Right lobe of liver (tissue), 6 donors: ENCODE results near the gene YTHDF2. TPM values are rescaled to one million over a fixed set of nuclear protein-coding genes. Genes with fewer than 3 reads are reported as not detected.

ENCODE experiments used
- ATAC-seq, 4 donors: fragments of 200-7000 bp; cut with Tn5 transposase; one replicate each; pipeline ENCODE4 v1.9.1; 2020; ENCODE audit warnings: mild to moderate bottlenecking in 4 of 4, moderate library complexity in 4 of 4
- DNase-seq, 3 donors: peaks; one replicate each; pipeline ENCODE4 v3.0.0-alpha.2; 2020
- H3K27ac ChIP-seq, 3 donors: fragments of 200-600 bp; one replicate each; pipeline ENCODE4 v1.8.0; 2022
- H3K27me3 ChIP-seq, 2 donors: fragments of 200-600 bp; one replicate each; pipeline ENCODE4 v1.8.0; 2022
- H3K36me3 ChIP-seq, 4 donors: fragments of 200-600 bp; sonication (generic) in 1 of 4; one replicate each; pipeline versions ENCODE4 v1.5.1 to v1.8.0; 2017 to 2022; ENCODE audit warnings: control low read depth in 1 of 4
- H3K4me1 ChIP-seq, 4 donors: fragments of 200-600 bp; sonication (generic) in 1 of 4; one replicate each; pipeline versions ENCODE4 v1.5.1 to v1.8.0; 2017 to 2022; ENCODE audit warnings: control low read depth in 1 of 4
- H3K4me3 ChIP-seq, 3 donors: fragments of 200-600 bp; one replicate each; pipeline ENCODE4 v1.8.0; 2022
- H3K9me3 ChIP-seq, 4 donors: fragments of 200-600 bp; sonication (generic) in 1 of 4; one replicate each; pipeline versions ENCODE4 v1.5.1 to v1.8.0; 2017 to 2022; ENCODE audit warnings: control low read depth in 1 of 4
- CTCF ChIP-seq, 4 donors: fragments of 200-600 bp in 3 of 4; fragments of 450-650 bp in 1 of 4; IDR thresholded peaks; one replicate each; pipeline versions ENCODE4 v1.5.1 to v1.8.0; 2016 to 2022; ENCODE audit warnings: antibody characterized with exemption in 4 of 4, mild to moderate bottlenecking in 2 of 4
- POLR2A ChIP-seq: fragments of 450-650 bp; IDR thresholded peaks from one replicate; pipeline ENCODE4 v1.6.1; 2017; ENCODE audit warnings: antibody characterized with exemption, mild to moderate bottlenecking
- WGBS: methylation state at CpG from one replicate; pipeline ENCODE4 v1.1.6; 2018; ENCODE audit warnings: low coverage, low lambda C conversion rate; ENCODE audit not compliant: insufficient coverage; ENCODE audit errors: missing lambda C conversion rate; 5-methylcytosine and 5-hydroxymethylcytosine counted together
- intact Hi-C, 2 donors: fragments of 100-400 bp; cut with DNase I; formaldehyde crosslinking; loops; one replicate each; pipeline versions ENCODE4 v1.11.2 to v1.14.1; 2022
- total RNA-seq, 6 experiments: library from RNA; depleted of rRNA in 2 of 6; stranded (reverse); fragments of >200 nt in 2 of 6; fragmentation: NEBNext Ultra II Directional in 3 of 6; extraction: Animal tissue kit (Norgen Biotek cat#: 25700) in 3 of 6; gene quantifications; one replicate each; pipeline versions ENCODE4 v1.1.0 to v1.2.4, GENCODE V29; 2016 to 2023
- donor health status: DM: no; HTN: yes; CAD: no.
- donor health status: DM: no; HTN: no; CAD: no.
- donor health status: DM: no; HTN: no; CAD: no.
- donor health status: DM: no; HTN: yes; CAD: no.
- donor health status: DM: no; HTN: yes; CAD: no.

The YTHDF2 gene
- total RNA-seq, 6 experiments from 2014 or later = 21.8 to 43.2 (median 31.7) TPM

GRCh38 chr1:28800324-28800723 is 63.6 kb downstream of the YTHDF2 start:
- WGBS = 33% methylated on average over 1 of the region's 3 CpGs
- H3K4me1 ChIP-seq = no peaks in the 10 kb centered on the region
- DNase-seq = no peak
- no peaks in the 10 kb centered on the region for H3K27me3 ChIP-seq
- no peak overlapping the region for H3K4me3 ChIP-seq
- H3K9me3 ChIP-seq = no peaks in the 10 kb centered on the region
- no peak for ATAC-seq
- intact Hi-C loops = no loop called here
- H3K36me3 ChIP-seq = no peaks in the 10 kb centered on the region
- H3K27ac ChIP-seq = no peak overlapping the region
- no peak for TF ChIP-seq CTCF (IDR thresholded peaks at IDR 0.05)
- TF ChIP-seq POLR2A = no peak

DNA sequence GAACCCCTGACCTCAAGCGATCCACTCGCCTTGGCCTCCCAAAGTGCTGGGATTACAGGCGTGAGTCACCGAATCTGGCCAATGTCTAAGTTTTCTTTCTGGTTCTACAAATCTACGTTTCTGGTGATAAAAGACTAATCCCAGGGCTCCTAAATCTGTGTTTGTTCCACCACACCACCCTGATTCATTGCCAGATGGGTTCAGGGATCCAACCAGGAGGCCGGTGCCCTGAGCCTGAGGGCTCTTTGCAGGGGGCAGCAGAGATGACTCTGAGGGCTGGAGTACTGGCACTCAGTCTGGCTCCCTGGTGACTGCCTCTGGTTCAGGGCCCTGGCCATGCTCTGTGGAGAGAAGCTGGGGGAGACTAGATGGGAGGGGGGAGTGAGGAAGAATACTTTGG is 64.7 kb downstream of the YTHDF2 start:
- TF ChIP-seq POLR2A (no peak), CTCF (IDR thresholded peaks at IDR 0.05) (no peak)
- intact Hi-C loops = no loop called here
- H3K4me1 ChIP-seq = no peaks in the 10 kb centered on the region
- no peak overlapping the region for H3K27ac ChIP-seq
- H3K9me3 ChIP-seq = no peaks in the 10 kb centered on the region
- H3K4me3 ChIP-seq = no peak overlapping the region
- no peak for DNase-seq
- 89% methylated on average over 1 of the region's 6 CpGs for WGBS
- no peak for ATAC-seq
- no peaks in the 10 kb centered on the region for H3K27me3 ChIP-seq
- no peaks in the 10 kb centered on the region for H3K36me3 ChIP-seq

GRCh38 chr1:28803051-28803450 is 66.3 kb downstream of the YTHDF2 start:
- TF ChIP-seq CTCF (IDR thresholded peaks at IDR 0.05) = no peak
- no peak for TF ChIP-seq POLR2A
- intact Hi-C loops = no loop called here
- no peaks in the 10 kb centered on the region for H3K36me3 ChIP-seq
- 59% methylated on average over 5 of the region's 5 CpGs for WGBS
- ATAC-seq = no peak
- no peaks in the 10 kb centered on the region for H3K27me3 ChIP-seq
- no peak overlapping the region for H3K27ac ChIP-seq
- no peak for DNase-seq
- no peaks in the 10 kb centered on the region for H3K9me3 ChIP-seq
- no peak overlapping the region for H3K4me3 ChIP-seq
- no peaks in the 10 kb centered on the region for H3K4me1 ChIP-seq

- ATAC-seq (no peak), DNase-seq (no peak)
- TF ChIP-seq CTCF (IDR thresholded peaks at IDR 0.05) = no peak
- no peak for TF ChIP-seq POLR2A
- intact Hi-C loops = no loop called here
- no peaks in the 10 kb centered on the region for H3K36me3 ChIP-seq
- H3K27me3 ChIP-seq = no peaks in the 10 kb centered on the region
- H3K9me3 ChIP-seq = no peaks in the 10 kb centered on the region
- no peak overlapping the region for H3K4me3 ChIP-seq
- no peak overlapping the region for H3K27ac ChIP-seq
- WGBS = 92% methylated on average over 2 of the region's 3 CpGs
- H3K4me1 ChIP-seq = no peaks in the 10 kb centered on the region
These were observed 66.9 kb downstream of the YTHDF2 start for GRCh38 chr1:28803662-28804061.

DNA sequence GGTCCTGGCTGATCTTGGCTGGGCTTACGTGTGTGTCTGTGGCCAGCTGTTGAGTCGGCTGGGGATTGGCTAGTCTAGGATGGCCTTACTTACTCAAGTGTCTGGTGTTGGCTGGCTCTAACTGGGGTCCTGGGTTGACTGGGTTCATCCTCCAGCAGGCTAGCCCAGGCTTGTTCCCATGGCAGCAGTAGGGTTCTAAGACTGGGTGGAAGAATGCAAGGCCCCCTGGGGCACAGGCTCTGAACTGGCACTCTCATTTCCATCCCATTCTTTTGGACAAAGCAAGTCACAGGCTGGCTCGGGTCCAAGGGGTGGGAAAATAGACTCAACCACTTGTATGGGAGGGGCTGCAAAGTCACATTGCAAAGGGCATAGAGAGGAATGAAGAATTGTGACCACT is 67.3 kb downstream of the YTHDF2 start:
- intact Hi-C loops = no loop called here
- H3K9me3 ChIP-seq = no peaks in the 10 kb centered on the region
- ATAC-seq (no peak), DNase-seq (no peak)
- H3K27me3 ChIP-seq = no peaks in the 10 kb centered on the region
- no peaks in the 10 kb centered on the region for H3K4me1 ChIP-seq
- WGBS = 69% methylated on average over 3 of the region's 3 CpGs
- TF ChIP-seq POLR2A = no peak
- no peak for TF ChIP-seq CTCF (IDR thresholded peaks at IDR 0.05)
- H3K4me3 ChIP-seq = no peak overlapping the region
- H3K36me3 ChIP-seq = no peaks in the 10 kb centered on the region
- H3K27ac ChIP-seq = no peak overlapping the region
